GM18907 (cell line): ENCODE results near the gene METRN.
"Not testable (repeated sequence)": the region's sequence is repeated elsewhere in the genome, so short reads cannot be mapped to it uniquely, and the experiment has no call there.

Experiments used
- ATAC-seq: cut with Tn5 transposase; IDR thresholded peaks from one replicate; pipeline ENCODE4 v1.9.1; 2021; ENCODE audit warnings: mild to moderate bottlenecking, moderate library complexity; ENCODE audit not compliant: unreplicated experiment

METRN gene

DNA sequence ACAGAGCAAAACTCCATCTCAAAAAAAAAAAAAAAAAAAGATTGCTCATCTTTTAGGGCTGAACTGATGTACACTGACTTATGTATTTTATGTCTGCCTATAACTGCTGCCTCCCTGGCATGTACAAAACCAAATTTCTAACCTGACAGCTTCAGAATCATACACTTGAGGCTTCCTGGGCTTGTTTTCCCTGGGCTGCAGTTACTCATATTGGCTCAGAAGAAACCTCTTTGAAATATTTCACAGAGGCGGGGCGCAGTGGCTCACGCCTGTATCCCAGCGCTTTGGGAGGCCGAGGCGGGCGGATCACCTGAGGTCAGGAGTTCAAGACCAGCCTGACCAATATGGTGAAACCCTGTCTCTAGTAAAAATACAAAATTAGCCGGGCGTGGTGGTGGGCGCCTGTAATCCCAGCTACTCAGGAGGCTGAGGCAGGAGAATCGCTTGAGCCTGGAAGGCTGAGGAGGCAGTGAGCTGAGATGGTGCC is 39.2 kb downstream of the METRN start:
- ATAC-seq = not testable (repeated sequence)

DNA sequence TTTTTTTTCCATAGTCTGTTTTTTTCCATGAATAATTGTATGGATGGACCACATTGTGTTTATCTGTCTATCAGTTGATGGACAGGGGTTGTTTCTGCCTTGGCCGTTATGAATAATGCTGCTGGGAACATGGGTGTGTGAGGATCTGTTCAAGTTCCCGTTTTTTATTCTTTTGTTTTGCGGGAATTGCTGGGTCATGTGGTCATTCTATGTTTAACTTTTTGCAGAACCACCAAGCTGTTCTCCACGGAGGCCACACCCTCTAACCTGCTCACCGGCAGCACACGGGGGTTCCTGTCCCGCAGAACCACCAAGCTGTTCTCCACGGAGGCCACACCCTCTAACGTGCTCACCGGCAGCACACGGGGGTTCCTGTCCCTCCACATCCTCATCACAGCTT is 39.7 kb downstream of the METRN start:
- ATAC-seq = no peak

DNA sequence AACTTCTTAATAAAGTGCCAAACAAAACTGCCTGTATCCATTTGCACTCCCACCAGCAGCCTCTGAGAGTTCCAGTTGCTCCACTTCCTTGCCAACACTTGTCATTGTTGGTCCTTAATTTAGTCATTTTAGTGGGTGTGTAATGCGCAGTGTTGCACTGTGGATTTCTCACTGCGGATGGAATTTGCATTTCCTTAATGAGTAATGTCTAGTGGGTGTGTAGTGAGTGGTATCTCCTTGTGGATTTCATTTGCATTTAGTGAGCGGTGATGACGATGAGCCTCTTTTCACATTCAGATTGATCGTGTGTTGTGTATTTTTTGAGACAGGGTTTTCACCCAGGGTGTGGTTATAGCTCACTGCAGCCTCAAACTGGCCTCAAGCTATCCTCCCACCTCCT is 41.5 kb downstream of the METRN start:
- ATAC-seq = no peak

DNA sequence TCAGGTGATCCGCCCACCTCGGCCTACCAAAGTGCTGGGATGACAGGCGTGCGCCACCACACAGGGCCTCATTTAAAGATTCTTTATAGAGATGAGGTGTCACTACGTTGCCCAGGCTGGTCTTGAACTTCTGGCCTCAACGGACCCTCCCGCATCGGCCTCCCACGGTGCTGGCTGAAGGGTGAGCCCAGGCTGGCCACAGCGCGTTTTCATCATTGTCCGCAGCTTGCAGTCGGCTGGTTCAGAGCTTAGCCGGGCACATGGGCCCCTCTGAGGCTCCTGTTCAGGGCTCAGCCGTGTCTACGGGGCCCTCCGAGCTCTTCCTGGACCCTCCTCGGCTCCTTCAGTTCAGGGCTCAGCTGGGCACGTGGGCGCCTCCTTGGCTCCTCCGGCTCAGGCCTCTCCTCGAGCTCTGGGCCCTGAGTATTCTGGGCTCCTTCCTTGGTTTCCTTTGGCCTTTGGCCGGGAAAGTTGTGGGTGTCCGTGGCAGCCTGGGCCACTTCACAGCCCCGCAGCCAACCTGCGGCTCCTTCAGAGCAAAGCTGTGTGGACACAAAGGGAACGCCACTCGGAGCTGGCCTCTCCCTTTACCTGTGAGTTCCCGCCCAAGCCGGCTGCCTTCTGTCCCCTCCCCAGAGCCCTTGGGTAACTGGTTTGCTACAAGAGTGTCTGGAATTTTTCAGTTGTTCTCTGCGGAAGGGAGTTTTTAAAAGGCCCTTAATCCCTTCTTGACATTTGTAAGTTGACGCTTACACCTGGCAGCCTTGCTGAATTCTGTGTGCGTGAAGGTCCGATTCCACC is 44.4 kb downstream of the METRN start:
- no peak for ATAC-seq

DNA sequence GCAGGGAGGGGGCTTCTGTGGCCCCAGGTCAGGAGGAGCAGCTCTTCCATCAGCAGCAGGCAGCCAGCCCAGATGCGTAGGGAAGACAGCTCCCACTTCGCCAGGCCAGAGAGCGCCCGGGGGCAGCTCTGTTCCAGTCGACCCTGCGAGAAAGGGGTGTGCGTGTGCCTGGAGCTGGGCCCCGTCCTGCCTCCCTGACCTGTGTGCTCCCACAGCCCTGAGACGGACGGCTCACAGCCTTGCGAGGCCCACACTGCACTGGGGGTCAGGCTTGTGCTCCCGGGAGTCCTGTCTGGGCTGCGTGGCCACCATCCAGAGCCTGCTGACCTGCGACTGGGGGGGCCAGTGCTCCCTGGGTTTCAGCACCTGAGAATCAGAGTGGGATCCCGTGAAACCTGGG is 45.1 kb downstream of the METRN start:
- ATAC-seq = no peak

DNA sequence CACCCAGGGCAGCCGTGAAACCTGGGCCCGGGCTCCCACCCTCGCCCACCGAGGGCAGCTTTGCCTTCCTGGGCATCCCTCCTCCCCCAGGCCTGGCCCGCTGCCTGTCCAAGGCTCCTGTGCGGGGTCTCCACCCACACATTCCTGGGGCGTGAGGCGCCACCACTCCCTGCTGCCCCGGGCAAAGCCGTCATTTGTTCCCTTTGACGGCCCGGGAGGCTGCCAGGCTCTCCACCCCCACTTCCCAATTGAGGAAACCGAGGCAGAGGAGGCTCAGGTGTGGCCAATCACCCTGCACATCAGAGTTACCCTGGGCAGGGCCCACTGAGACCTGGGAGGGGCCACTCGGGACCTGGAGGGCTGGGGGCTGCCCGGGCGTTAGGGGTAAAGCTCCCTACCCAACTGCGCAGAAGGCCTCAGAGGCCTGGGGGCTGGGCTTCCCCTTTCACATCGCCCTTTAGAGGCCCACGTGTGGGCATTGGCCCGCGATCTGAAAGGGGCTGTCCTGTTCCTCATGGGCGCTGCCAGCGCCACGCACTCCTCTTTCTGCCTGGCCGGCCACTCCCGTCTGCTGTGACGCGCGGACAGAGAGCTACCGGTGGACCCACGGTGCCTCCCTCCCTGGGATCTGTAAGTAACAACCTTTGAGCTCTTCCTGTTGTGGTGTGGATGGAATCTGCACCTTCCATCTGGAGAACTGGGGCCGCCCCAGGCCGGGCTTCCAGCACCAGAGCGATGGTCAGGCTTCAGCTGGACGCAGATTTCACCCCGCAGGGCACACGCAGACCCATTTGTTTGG is 45.8 kb downstream of the METRN start, which contains the start of gene MSLN:
Gene MSLN, plus strand, starts transcription at position 190 of the 799 bp plus-strand sequence. CDS start 1,947 bp downstream, outside the sequence.
- no peak for ATAC-seq

DNA sequence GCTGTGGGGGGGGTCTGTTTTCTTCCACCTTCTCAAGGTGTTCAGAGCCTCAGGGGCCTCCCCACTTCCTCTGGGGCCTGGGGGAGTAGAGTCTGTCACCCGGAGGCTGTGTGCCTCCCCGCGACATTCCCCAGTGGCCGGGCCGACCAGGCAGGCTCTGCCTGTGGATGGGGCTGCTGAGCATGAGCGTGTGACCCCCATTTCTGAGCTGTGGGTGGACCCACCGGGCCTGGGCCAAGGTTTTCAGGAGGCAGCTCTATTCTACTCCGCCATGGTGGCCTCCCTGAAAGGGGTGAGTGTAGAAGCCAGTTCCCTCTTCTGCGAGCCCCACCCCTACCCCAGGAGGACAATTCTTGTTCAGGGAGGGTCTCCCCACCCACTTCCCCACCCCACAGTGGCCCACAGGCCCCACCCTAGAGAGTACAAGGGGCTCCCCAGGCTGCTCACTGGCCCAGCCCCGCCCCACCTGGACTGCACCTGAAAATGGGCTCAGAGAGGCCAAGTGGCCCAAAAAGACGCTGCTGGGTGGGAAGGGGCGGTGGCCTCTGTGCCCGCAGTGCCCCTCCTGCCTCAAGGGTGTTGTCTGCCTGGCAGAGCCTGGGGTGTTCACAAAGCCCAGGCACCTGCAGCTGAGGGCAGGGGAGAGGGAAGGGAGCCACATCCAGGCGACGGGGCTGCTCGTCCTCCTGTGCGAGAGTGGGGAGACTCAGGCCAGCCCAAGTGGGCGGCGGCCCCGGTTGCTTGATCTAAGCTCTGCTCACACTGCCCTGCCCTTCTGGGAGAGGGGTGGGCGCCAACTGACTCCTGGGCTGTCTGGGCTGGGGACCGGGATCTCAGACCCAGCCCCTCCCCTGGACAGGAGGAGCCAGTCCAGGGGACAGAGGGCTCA is 47.0 kb downstream of the METRN start:
- no peak for ATAC-seq

DNA sequence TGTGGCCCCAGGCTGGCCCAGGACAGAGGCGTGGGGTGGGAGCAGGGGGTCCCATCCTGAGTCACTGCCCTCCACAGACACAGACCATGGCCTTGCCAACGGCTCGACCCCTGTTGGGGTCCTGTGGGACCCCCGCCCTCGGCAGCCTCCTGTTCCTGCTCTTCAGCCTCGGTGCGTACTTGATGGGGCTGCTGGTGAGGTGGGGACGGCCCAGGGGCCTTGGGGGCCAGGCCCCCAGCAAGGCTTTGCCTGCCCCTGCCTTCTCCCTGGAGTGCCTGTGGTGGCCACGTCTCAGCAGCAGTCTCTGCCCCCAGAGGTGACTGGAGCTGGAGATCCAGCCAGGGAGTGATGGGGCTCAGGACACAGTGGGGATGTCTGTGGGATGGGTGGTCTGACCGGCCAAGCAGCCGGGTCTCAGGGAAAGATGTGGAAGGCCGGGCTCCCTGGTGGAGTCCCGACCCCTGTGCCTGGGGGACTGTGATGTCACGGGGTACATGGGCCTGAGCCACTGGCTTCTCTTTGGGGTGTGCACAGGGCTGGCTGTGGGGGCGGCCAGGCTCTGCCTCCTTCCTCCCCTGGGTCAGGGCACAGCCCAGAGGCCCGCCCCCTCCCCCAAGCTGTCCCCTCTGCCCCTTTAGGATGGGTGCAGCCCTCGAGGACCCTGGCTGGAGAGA is 47.8 kb downstream of the METRN start:
- no peak for ATAC-seq

DNA sequence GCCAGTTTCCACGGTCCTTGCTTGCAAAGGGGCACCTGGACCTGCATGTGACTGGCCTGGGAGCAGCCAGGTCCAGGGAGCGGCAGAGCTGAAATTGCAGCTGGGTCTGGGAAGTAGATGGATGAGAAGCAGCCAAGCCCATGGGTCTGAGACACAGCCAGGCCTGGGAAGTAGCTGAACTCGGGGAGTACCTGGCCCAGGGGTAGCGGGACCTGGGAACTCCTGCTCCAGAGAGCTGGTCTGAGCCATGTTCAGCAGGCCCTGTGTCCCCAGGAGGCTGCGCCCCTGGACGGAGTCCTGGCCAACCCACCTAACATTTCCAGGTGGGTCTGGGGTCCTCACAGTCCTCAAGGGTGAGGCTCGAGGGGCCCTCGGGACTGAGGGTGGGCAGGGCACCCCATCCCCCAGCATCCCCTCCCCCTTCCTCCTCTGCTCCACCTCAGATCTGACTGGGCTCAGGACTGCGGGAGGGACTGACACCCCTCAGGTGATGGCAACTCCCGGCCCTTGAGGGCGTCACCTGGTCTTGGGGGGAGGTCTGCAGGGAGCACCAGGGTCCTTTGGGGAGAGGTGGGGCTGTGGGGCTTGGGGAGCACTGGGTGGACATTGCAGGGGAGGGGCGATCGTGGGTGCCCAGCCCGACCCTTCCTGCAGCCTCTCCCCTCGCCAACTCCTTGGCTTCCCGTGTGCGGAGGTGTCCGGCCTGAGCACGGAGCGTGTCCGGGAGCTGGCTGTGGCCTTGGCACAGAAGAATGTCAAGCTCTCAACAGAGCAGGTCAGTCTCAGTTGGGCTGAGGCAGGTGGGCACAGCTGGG is 48.7 kb downstream of the METRN start:
- ATAC-seq = no peak

DNA sequence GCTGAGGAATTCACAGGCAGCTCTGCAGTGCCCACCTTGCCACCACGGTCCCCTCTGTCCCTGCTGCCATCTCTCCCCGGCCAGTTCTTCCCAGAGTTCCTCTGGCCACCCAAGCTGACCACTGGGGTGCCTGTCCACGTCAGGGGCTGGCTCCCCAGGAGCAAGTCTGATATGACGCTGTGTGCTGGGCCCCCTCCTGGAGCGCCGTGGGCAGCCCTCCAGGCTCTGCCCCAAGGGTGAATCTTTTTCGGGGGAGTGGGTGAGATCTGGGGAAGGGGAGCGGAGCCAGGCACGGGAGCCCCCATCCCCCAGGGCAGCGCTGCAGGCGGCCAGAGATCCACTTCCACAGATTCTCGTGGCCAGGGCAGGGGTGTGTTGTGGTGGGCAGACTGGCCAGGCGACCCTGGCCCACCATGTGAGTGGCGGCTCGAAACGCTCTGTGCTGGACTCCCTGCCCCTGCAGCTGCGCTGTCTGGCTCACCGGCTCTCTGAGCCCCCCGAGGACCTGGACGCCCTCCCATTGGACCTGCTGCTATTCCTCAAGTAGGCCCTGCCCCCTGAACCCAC is 49.3 kb downstream of the METRN start:
- no peak for ATAC-seq

DNA sequence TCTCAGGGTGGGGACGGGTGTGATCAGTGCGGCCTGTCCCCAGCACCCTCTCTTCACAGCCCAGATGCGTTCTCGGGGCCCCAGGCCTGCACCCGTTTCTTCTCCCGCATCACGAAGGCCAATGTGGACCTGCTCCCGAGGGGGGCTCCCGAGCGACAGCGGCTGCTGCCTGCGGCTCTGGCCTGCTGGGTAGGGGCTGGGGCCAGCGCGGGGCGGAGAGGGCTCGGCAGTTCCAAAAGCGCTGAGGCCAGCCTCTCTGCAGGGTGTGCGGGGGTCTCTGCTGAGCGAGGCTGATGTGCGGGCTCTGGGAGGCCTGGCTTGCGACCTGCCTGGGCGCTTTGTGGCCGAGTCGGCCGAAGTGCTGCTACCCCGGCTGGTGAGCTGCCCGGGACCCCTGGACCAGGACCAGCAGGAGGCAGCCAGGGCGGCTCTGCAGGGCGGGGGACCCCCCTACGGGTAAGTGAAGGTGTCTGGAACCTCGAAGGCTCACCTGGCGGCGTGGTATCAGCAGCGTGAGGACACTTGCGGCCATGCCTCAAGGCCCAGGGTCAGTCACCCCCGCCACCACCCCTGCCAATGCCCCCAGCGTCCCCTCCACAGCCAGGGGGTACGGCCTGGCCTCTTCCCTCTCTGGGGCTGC is 50.0 kb downstream of the METRN start:
- ATAC-seq = no peak

DNA sequence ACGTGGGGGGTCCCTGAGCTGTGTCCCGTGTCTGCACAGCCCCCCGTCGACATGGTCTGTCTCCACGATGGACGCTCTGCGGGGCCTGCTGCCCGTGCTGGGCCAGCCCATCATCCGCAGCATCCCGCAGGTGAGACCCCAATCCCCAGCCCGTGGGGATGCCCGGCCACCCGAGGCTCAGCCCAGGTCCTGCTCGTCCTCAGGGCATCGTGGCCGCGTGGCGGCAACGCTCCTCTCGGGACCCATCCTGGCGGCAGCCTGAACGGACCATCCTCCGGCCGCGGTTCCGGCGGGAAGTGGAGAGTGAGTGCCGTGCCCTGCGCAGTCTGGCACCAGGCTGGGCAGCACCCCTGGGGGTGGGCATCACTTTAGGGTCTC is 50.6 kb downstream of the METRN start:
- ATAC-seq = no peak

DNA sequence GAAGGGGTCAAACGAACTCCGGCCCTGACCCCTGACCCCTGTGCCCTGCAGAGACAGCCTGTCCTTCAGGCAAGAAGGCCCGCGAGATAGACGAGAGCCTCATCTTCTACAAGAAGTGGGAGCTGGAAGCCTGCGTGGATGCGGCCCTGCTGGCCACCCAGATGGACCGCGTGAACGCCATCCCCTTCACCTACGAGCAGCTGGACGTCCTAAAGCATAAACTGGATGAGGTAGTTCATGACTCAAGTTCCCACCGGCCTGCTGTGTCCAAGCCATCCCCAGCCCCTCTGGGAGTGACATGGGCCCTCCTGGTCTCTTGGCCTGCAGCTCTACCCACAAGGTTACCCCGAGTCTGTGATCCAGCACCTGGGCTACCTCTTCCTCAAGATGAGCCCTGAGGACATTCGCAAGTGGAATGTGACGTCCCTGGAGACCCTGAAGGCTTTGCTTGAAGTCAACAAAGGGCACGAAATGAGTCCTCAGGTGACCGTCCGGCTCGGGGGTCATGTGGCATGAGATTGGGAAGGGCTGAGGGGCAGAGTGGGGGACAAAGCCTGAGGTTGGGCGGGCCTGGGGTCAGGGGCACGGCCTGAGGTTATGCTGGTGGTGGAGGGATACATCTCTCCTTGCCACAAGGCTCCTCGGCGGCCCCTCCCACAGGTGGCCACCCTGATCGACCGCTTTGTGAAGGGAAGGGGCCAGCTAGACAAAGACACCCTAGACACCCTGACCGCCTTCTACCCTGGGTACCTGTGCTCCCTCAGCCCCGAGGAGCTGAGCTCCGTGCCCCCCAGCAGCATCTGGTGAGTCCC is 51.3 kb downstream of the METRN start:
- no peak for ATAC-seq

DNA sequence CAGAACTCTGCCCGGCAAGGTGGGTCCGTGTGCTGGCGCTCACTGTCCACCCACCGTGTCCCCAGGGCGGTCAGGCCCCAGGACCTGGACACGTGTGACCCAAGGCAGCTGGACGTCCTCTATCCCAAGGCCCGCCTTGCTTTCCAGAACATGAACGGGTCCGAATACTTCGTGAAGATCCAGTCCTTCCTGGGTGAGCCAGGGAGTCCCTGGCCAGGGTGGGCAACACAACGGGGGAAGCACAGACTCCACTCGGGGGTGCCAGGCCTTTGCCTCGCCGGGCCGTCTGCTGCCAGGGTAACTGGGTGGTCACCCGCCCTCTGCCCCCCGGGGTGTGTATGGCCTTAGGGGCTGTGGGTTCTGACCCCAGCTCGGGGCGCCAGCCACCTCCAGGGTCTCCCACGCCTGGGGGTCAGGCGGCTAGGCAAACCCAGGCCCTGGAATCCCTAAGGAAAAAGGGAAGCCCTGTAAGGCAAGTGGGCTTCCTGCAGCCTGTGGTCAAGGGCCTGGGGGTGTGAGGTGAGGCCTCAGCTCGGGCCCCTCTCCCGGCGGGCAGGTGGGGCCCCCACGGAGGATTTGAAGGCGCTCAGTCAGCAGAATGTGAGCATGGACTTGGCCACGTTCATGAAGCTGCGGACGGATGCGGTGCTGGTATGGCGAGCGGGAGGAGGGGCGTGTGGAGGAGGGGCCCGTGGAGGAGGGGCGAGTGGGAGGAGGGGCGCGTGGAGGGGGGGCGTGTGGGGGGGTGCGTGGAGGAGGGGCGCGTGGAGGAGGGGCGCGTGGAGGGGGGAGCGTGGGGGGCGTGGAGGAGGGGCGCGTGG is 52.1 kb downstream of the METRN start:
- ATAC-seq = no peak

DNA sequence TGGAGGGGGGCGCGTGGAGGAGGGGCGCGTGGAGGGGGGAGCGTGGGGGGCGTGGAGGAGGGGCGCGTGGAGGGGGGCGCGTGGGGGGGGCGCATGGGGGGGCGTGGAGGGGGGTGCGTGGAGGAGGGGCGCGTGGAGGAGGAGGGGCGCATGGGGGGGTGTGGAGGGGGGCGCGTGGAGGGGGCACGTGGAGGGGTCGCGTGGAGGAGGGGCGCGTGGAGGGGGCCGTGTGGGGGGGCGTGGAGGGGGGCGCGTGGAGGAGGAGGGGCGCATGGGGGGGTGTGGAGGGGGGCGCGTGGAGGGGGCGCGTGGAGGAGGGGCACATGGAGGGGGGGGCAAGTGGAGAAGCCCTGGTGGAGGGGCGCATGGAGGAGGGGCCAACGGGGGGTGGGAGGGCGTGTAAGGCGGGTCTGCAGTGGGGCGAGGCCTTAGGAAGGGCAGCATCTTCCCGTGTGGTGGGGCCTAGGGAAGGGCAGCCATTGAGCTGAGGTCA is 52.9 kb downstream of the METRN start:
- no peak for ATAC-seq

DNA sequence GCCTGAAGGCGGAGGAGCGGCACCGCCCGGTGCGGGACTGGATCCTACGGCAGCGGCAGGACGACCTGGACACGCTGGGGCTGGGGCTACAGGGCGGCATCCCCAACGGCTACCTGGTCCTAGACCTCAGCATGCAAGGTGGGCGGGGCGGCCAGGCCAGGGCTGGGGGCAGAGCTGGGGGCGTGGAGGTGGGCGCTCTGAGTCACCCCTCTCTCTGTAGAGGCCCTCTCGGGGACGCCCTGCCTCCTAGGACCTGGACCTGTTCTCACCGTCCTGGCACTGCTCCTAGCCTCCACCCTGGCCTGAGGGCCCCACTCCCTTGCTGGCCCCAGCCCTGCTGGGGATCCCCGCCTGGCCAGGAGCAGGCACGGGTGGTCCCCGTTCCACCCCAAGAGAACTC is 53.5 kb downstream of the METRN start:
- ATAC-seq = no peak
